H1 (cell line): ENCODE measurements around the gene PRICKLE1. TPM values are rescaled to one million over a fixed set of nuclear protein-coding genes. Genes with fewer than 3 reads are reported as not detected.

ENCODE experiments used
- CTCF ChIA-PET: fragments of 300-600 bp; sonication (Branson Sonifier 250); formaldehyde crosslinking; loops from one replicate; lab custom pipeline; 2021; ENCODE audit not compliant: partially characterized antibody; lab: Charles Lee
- POLR2A ChIA-PET: fragments of 300-600 bp; sonication (Branson Sonifier 250); formaldehyde crosslinking; loops from one replicate; lab custom pipeline; 2021; ENCODE audit warnings: inconsistent platforms; ENCODE audit not compliant: partially characterized antibody; lab: Charles Lee
- DNase-seq, 2 experiments: peaks; one replicate each; pipeline versions ENCODE4 v3.0.0 to v3.0.0-alpha.2; 2010 to 2022; ENCODE audit warnings: low spot score in 2 of 2, low read depth in 1 of 2, mixed read lengths in 1 of 2
- FAIRE-seq: peaks from 2 replicates; lab custom pipeline; 2011; peaks lifted over from hg19 to GRCh38; lab: Jason Lieb, UNC
- H2AFZ ChIP-seq: 2 replicates; pipeline ENCODE4 v1.8.1; 2012; ENCODE audit warnings: low read length, inconsistent platforms
- H2AK5ac ChIP-seq: 2 replicates; pipeline ENCODE4 v1.6.1; 2013; ENCODE audit warnings: low read depth, low read length
- H2BK120ac ChIP-seq: replicated peaks from 2 replicates; pipeline ENCODE3; 2013; ENCODE audit warnings: low read depth, low read length, inconsistent platforms
- H2BK12ac ChIP-seq: 2 replicates; pipeline ENCODE4 v1.6.1; 2013; ENCODE audit warnings: low read depth, low read length
- H2BK15ac ChIP-seq: 2 replicates; pipeline ENCODE4 v1.6.1; 2013; ENCODE audit warnings: low read length
- H2BK20ac ChIP-seq: 2 replicates; pipeline ENCODE4 v1.6.1; 2013; ENCODE audit warnings: low read length
- H2BK5ac ChIP-seq: 2 replicates; pipeline ENCODE4 v1.6.1; 2013; ENCODE audit warnings: low read depth, low read length
- H3K14ac ChIP-seq: 2 replicates; pipeline ENCODE4 v1.6.1; 2013; ENCODE audit warnings: inconsistent platforms; ENCODE audit not compliant: insufficient read length
- H3K18ac ChIP-seq: 2 replicates; pipeline ENCODE4 v1.6.1; 2013; ENCODE audit warnings: low read length; ENCODE audit errors: extremely low read depth
- H3K23ac ChIP-seq: 2 replicates; pipeline ENCODE4 v1.6.1; 2013; ENCODE audit warnings: inconsistent platforms; ENCODE audit not compliant: insufficient read length
- H3K23me2 ChIP-seq: 2 replicates; pipeline ENCODE4 v1.6.1; 2013; ENCODE audit warnings: low read depth, low read length
- H3K27ac ChIP-seq: 2 replicates; pipeline ENCODE4 v1.6.1; 2011; ENCODE audit warnings: low read depth, low read length, inconsistent platforms
- H3K27me3 ChIP-seq, 4 experiments: replicated peaks in 1 of 4; 1 replicate in 1 of 4; 2 replicates in 3 of 4; pipeline versions ENCODE4 v1.6.1 to v1.8.1; 2011 to 2013; ENCODE audit warnings: low read length in 3 of 4, mild to moderate bottlenecking in 3 of 4, inconsistent platforms in 2 of 4, mixed read lengths in 2 of 4, moderate library complexity in 1 of 4; ENCODE audit not compliant: control insufficient read depth in 3 of 4, insufficient read depth in 3 of 4; ENCODE audit errors: extremely low read depth in 1 of 4
- H3K36me3 ChIP-seq, 4 experiments: 2 replicates each; pipeline versions ENCODE4 v1.6.1 to v1.8.1; 2011 to 2013; ENCODE audit warnings: mild to moderate bottlenecking in 4 of 4, low read length in 3 of 4, moderate library complexity in 2 of 4, control low read depth in 1 of 4, inconsistent platforms in 1 of 4; ENCODE audit not compliant: insufficient read depth in 4 of 4, control insufficient read depth in 2 of 4
- H3K4ac ChIP-seq: replicated peaks from 2 replicates; pipeline ENCODE3; 2013; ENCODE audit warnings: low read length, low read depth, mixed read lengths, inconsistent platforms; ENCODE audit not compliant: insufficient read length
- H3K4me1 ChIP-seq, 4 experiments: replicated peaks in 1 of 4; 1 replicate in 1 of 4; 2 replicates in 3 of 4; pipeline versions ENCODE4 v1.6.1 to v1.8.1; 2011 to 2013; ENCODE audit warnings: low read length in 3 of 4, inconsistent platforms in 2 of 4, mixed read lengths in 1 of 4; ENCODE audit not compliant: insufficient read depth in 4 of 4, control insufficient read depth in 3 of 4
- H3K4me2 ChIP-seq, 2 experiments: 2 replicates each; pipeline versions ENCODE4 v1.6.1 to v1.8.1; 2011 to 2013; ENCODE audit warnings: low read depth in 2 of 2, low read length in 2 of 2, control low read depth in 1 of 2, inconsistent platforms in 1 of 2, mild to moderate bottlenecking in 1 of 2; ENCODE audit not compliant: insufficient read depth in 1 of 2
- H3K4me3 ChIP-seq, 4 experiments: fragments of 200-600, 300-600 bp in 1 of 4; sonication (generic), shearing (Covaris generic), sonication (Bioruptor Twin) in 1 of 4; 2 replicates each; pipeline versions ENCODE4 v1.5.1 to v1.8.1; 2011 to 2016; ENCODE audit warnings: low read length in 4 of 4, low read depth in 3 of 4, control low read depth in 2 of 4, inconsistent platforms in 2 of 4, mild to moderate bottlenecking in 2 of 4, mixed read lengths in 1 of 4, moderate library complexity in 1 of 4; ENCODE audit not compliant: insufficient read depth in 2 of 4; ENCODE audit errors: extremely low read depth in 1 of 4
- H3K56ac ChIP-seq: replicated peaks from 2 replicates; pipeline ENCODE3; 2013; ENCODE audit warnings: low read depth, mild to moderate bottlenecking, mixed read lengths, low read length, inconsistent platforms; ENCODE audit not compliant: insufficient read length
- H3K79me1 ChIP-seq: 2 replicates; pipeline ENCODE4 v1.6.1; 2013; ENCODE audit warnings: low read depth, low read length, control low read depth
- H3K79me2 ChIP-seq, 2 experiments: 2 replicates each; pipeline versions ENCODE4 v1.6.1 to v1.8.1; 2012 to 2013; ENCODE audit warnings: low read length in 2 of 2, mild to moderate bottlenecking in 2 of 2, inconsistent platforms in 1 of 2; ENCODE audit not compliant: insufficient read depth in 2 of 2, control insufficient read depth in 1 of 2
- H3K9ac ChIP-seq, 4 experiments: replicated peaks in 1 of 4; 1 replicate in 1 of 4; 2 replicates in 3 of 4; pipeline versions ENCODE4 v1.6.1 to v1.8.1; 2011 to 2013; ENCODE audit warnings: low read depth in 3 of 4, low read length in 3 of 4, control low read depth in 2 of 4, mild to moderate bottlenecking in 2 of 4, moderate library complexity in 2 of 4, inconsistent platforms in 1 of 4; ENCODE audit errors: extremely low read depth in 1 of 4
- H3K9me3 ChIP-seq, 2 experiments: 2 replicates each; pipeline versions ENCODE4 v1.6.1 to v1.8.1; 2012 to 2013; ENCODE audit warnings: mild to moderate bottlenecking in 2 of 2, moderate library complexity in 2 of 2, control low read depth in 1 of 2, inconsistent platforms in 1 of 2, low read depth in 1 of 2, low read length in 1 of 2, mixed read lengths in 1 of 2; ENCODE audit not compliant: insufficient read depth in 2 of 2
- H4K20me1 ChIP-seq, 2 experiments: replicated peaks in 1 of 2; 2 replicates each; pipeline versions ENCODE3 to v1.8.1; 2011 to 2013; ENCODE audit warnings: inconsistent platforms in 2 of 2, low read length in 2 of 2, mild to moderate bottlenecking in 1 of 2; ENCODE audit not compliant: insufficient read depth in 2 of 2, control insufficient read depth in 1 of 2
- H4K5ac ChIP-seq: 2 replicates; pipeline ENCODE4 v1.6.1; 2013; ENCODE audit warnings: low read length, low read depth, mixed read lengths, inconsistent platforms; ENCODE audit not compliant: insufficient read length
- H4K8ac ChIP-seq: 2 replicates; pipeline ENCODE4 v1.8.0; 2013; ENCODE audit warnings: mild to moderate bottlenecking, moderate library complexity, low read length, inconsistent platforms; ENCODE audit not compliant: insufficient read depth; ENCODE audit errors: extremely low read depth
- H4K91ac ChIP-seq: replicated peaks from 2 replicates; pipeline ENCODE3; 2013; ENCODE audit warnings: low read length, mixed read lengths, inconsistent platforms; ENCODE audit not compliant: insufficient read length
- CTBP2 ChIP-seq: IDR thresholded peaks from 2 replicates; pipeline ENCODE4 v1.7.0; 2011; ENCODE audit warnings: borderline replicate concordance, mild to moderate bottlenecking, moderate library complexity, mixed read lengths, low read length; ENCODE audit not compliant: insufficient read depth, insufficient read length
- WGBS, 2 experiments: shearing (Covaris generic) in 1 of 2; methylation state at CpG; one replicate each; pipeline versions ENCODE4 v1.1.6 to v1.1.7; 2013 to 2015; ENCODE audit warnings: low lambda C conversion rate in 2 of 2, mixed read lengths in 2 of 2, inconsistent platforms in 1 of 2, low coverage in 1 of 2, missing lambda C conversion rate in 1 of 2; ENCODE audit not compliant: insufficient replicate concordance in 2 of 2, insufficient coverage in 1 of 2, insufficient read length in 1 of 2; ENCODE audit errors: extremely low coverage in 1 of 2, missing lambda C conversion rate in 1 of 2; 5-methylcytosine and 5-hydroxymethylcytosine counted together
- polyA plus RNA-seq, 7 experiments: library from polyadenylated mRNA; depleted of rRNA in 3 of 7; stranded (reverse) in 5 of 7; unstranded in 2 of 7; fragments of >200 nt in 5 of 7; fragments of 200-250 nt in 2 of 7; gene quantifications; 1 replicate in 5 of 7; 2 replicates in 1 of 7; 4 replicates in 1 of 7; pipeline versions ENCODE4 v1.2.1 to v1.2.3, GENCODE V29; 2011 to 2013; ENCODE audit warnings: missing spikeins in 2 of 7, mixed read lengths in 2 of 7
- total RNA-seq: library from RNA; stranded (reverse); fragmentation: NEBNext Ultra II Directional; extraction: Animal tissue kit (Norgen Biotek cat#: 25700); gene quantifications from 2 replicates; pipeline ENCODE4 v1.2.1, GENCODE V29; 2021

PRICKLE1 gene
- total and polyA plus RNA-seq, 2 of the 8 experiments (the other 6 are each of a cell fraction or from before 2014, with no cell fraction given): 14.0 to 22.4 TPM

DNA sequence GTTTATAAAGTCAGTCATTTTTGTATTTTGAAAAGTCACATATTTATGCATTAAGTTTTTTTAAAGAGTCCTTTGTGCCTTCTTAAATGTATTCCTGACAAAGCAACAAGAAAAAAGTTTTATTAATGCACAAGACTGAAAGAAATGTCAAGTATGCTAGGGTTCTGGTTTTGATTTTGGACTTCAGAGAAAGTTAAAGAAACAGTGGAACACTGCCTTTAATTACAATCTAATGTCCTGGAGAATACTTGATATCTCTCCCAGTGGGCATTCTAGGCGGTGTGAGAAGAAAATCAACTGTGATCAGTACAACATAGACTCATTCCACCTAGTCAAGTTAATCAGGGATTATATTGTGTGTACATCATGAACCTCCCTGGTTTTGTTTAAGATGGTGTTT lies 49.9 kb downstream of the PRICKLE1 start:
- no peak overlapping the region for H3K27ac ChIP-seq
- no peak overlapping the region for H3K4me2 ChIP-seq
- H2BK20ac ChIP-seq: no peak overlapping the region
- ChIA-PET CTCF (interaction anchor here (0.6 to 0.8 kb wide), 2 partner anchors 13 to 57 kb away, joined by 3 to 4 read pairs; no protein-coding TSS in a partner anchor), POLR2A (interaction anchor here (1.0 to 1.4 kb wide), 3 partner anchors 10 to 886 kb away, joined by 3 to 4 read pairs (median 3); no protein-coding TSS in a partner anchor)
- FAIRE-seq: no peak
- no peak overlapping the region for H3K4ac ChIP-seq
- no peak overlapping the region for H2BK120ac ChIP-seq
- H3K23me2 ChIP-seq: no peaks in the 10 kb centered on the region
- H3K14ac ChIP-seq: no peak overlapping the region
- no peaks in the 10 kb centered on the region for H3K36me3 ChIP-seq
- no peaks in the 10 kb centered on the region for H3K9me3 ChIP-seq
- H2AFZ ChIP-seq: no peak overlapping the region
- no peak overlapping the region for H4K5ac ChIP-seq
- H3K4me1 ChIP-seq: peaks cover 0 to 2% (median 0%) of the 10 kb centered on the region in 4 experiments; a peak in 1 of 7 replicates
- H3K9ac ChIP-seq: no peak overlapping the region
- H4K20me1 ChIP-seq: no peaks in the 10 kb centered on the region
- 88% methylated on average over 1 of the region's 1 CpG; no CpG with 5 or more reads in 1 of the 2 experiments for WGBS, 2 experiments
- H3K79me1 ChIP-seq: no peaks in the 10 kb centered on the region
- H3K56ac ChIP-seq: no peak overlapping the region
- no peak overlapping the region for H4K91ac ChIP-seq
- no peak overlapping the region for H2AK5ac ChIP-seq
- no peak overlapping the region for H4K8ac ChIP-seq
- H2BK15ac ChIP-seq: no peak overlapping the region
- H2BK5ac ChIP-seq: no peak overlapping the region
- no peaks in the 10 kb centered on the region for H3K79me2 ChIP-seq
- H3K18ac ChIP-seq: no peak overlapping the region
- no peak overlapping the region for H2BK12ac ChIP-seq
- no peak overlapping the region for H3K23ac ChIP-seq
- H3K27me3 ChIP-seq: no peaks in the 10 kb centered on the region
- DNase-seq: no peak
- H3K4me3 ChIP-seq: no peak overlapping the region
- TF ChIP-seq CTBP2: no peak
